Neural cell (in vitro differentiated cells): ENCODE measurements around the gene NDFIP2. TPM values are rescaled to one million over a fixed set of nuclear protein-coding genes. Genes with fewer than 3 reads are reported as not detected.

Experiments used
- H2AFZ ChIP-seq: fragments of 200-600, 300-800 bp; sonication (generic), shearing (Covaris generic); 2 replicates; pipeline ENCODE4 v1.6.0; 2014; ENCODE audit warnings: low read depth, mild to moderate bottlenecking, antibody characterized with exemption, low read length, moderate library complexity
- H3F3A ChIP-seq: fragments of 200-600 bp; shearing (Covaris generic); 2 replicates; pipeline ENCODE4 v1.6.1; 2016; ENCODE audit warnings: mild to moderate bottlenecking, moderate library complexity, mixed read lengths, antibody characterized with exemption, low read length; ENCODE audit not compliant: insufficient read depth, poor library complexity, severe bottlenecking
- H3K27ac ChIP-seq: fragments of 200-600, 300-800 bp; sonication (generic), shearing (Covaris generic); 2 replicates; pipeline ENCODE4 v1.5.1; 2014; ENCODE audit warnings: mild to moderate bottlenecking, low read length, moderate library complexity
- H3K27me3 ChIP-seq: fragments of 300-800, 200-600 bp; sonication (generic), shearing (Covaris generic); 2 replicates; pipeline ENCODE4 v1.6.0; 2014; ENCODE audit warnings: mild to moderate bottlenecking, low read depth, low read length, moderate library complexity; ENCODE audit not compliant: insufficient read depth
- H3K36me3 ChIP-seq: fragments of 300-800, 200-600 bp; sonication (generic), shearing (Covaris generic); 2 replicates; pipeline ENCODE4 v1.5.1; 2014; ENCODE audit warnings: mild to moderate bottlenecking, antibody characterized with exemption, low read length, moderate library complexity; ENCODE audit not compliant: insufficient read depth
- H3K4me2 ChIP-seq: fragments of 300-800, 200-600 bp; sonication (generic), shearing (Covaris generic); 2 replicates; pipeline ENCODE4 v1.6.0; 2014; ENCODE audit warnings: mild to moderate bottlenecking, low read length
- H3K4me3 ChIP-seq: fragments of 300-800, 200-600 bp; sonication (generic), shearing (Covaris generic); 2 replicates; pipeline ENCODE4 v1.5.1; 2014; ENCODE audit warnings: mild to moderate bottlenecking, low read length, moderate library complexity
- H3K79me2 ChIP-seq: fragments of 200-600 bp; shearing (Covaris generic); replicated peaks from 2 replicates; pipeline ENCODE4 v1.6.0; 2014; ENCODE audit warnings: mild to moderate bottlenecking, low read length, moderate library complexity; ENCODE audit not compliant: insufficient read depth
- H3K9ac ChIP-seq: fragments of 300-800, 200-600 bp; sonication (generic), shearing (Covaris generic); 2 replicates; pipeline ENCODE4 v1.6.1; 2016; ENCODE audit warnings: mild to moderate bottlenecking, low read length, mixed read lengths
- H3K9me2 ChIP-seq: fragments of 200-600 bp; shearing (Covaris generic); 2 replicates; pipeline ENCODE4 v1.6.1; 2016; ENCODE audit warnings: mild to moderate bottlenecking, low read length, mixed read lengths; ENCODE audit not compliant: insufficient read depth
- H3K9me3 ChIP-seq: fragments of 200-600, 300-800 bp; sonication (generic), shearing (Covaris generic); 2 replicates; pipeline ENCODE4 v1.6.1; 2016; ENCODE audit warnings: mild to moderate bottlenecking, mixed run types, low read length, moderate library complexity, mixed read lengths
- H4K20me1 ChIP-seq: fragments of 200-600 bp; shearing (Covaris generic); 2 replicates; pipeline ENCODE4 v1.6.1; 2016; ENCODE audit warnings: mild to moderate bottlenecking, mixed run types; ENCODE audit not compliant: insufficient read depth
- EP300 ChIP-seq: fragments of 450-650 bp; conservative IDR thresholded peaks from 2 replicates; pipeline ENCODE4 v1.6.1; 2014; ENCODE audit warnings: antibody characterized with exemption, mild to moderate bottlenecking, moderate library complexity; ENCODE audit not compliant: poor library complexity, severe bottlenecking
- EZH2 ChIP-seq: fragments of 200-600, 300-800 bp; shearing (Covaris generic), sonication (generic); IDR thresholded peaks from 2 replicates; pipeline ENCODE4 v1.6.1; 2014; ENCODE audit warnings: antibody characterized with exemption, low read length, borderline replicate concordance, mild to moderate bottlenecking; ENCODE audit not compliant: insufficient read depth, poor library complexity, severe bottlenecking
- MXI1 ChIP-seq: fragments of 450-650 bp; conservative IDR thresholded peaks from 2 replicates; pipeline ENCODE4 v1.6.1; 2014; ENCODE audit warnings: antibody characterized with exemption, mild to moderate bottlenecking; ENCODE audit not compliant: poor library complexity, severe bottlenecking
- POLR2AphosphoS5 ChIP-seq: IDR thresholded peaks from 2 replicates; pipeline ENCODE4 v1.6.1; 2012
- RAD21 ChIP-seq: fragments of 450-650 bp; conservative IDR thresholded peaks from 2 replicates; pipeline ENCODE4 v1.6.1; 2014; ENCODE audit warnings: antibody characterized with exemption, mild to moderate bottlenecking, moderate library complexity
- SMC3 ChIP-seq: fragments of 450-650 bp; conservative IDR thresholded peaks from 2 replicates; pipeline ENCODE4 v1.6.1; 2014; ENCODE audit warnings: antibody characterized with exemption, mild to moderate bottlenecking, moderate library complexity; ENCODE audit not compliant: poor library complexity
- TAF1 ChIP-seq: IDR thresholded peaks from 2 replicates; pipeline ENCODE4 v1.6.1; 2012; ENCODE audit warnings: low read depth
- polyA plus RNA-seq: library from polyadenylated mRNA; depleted of rRNA; stranded (reverse); fragments of >200 nt; gene quantifications from 2 replicates; pipeline ENCODE4 v1.2.3, GENCODE V29; 2014
- TF ChIP-seq, protein P1 (sequence below): IDR thresholded peaks from 2 replicates; pipeline ENCODE4 v1.6.1; 2012; ENCODE audit warnings: borderline replicate concordance
- TF ChIP-seq, protein P2 (sequence below): fragments of 450-650 bp; IDR thresholded peaks from 2 replicates; pipeline ENCODE4 v1.5.1; 2014; ENCODE audit warnings: antibody characterized with exemption, mild to moderate bottlenecking, moderate library complexity; ENCODE audit not compliant: poor library complexity, severe bottlenecking

NDFIP2 gene
- polyA plus RNA-seq, 1 donor from 2014 or later: 41.2 TPM

DNA sequence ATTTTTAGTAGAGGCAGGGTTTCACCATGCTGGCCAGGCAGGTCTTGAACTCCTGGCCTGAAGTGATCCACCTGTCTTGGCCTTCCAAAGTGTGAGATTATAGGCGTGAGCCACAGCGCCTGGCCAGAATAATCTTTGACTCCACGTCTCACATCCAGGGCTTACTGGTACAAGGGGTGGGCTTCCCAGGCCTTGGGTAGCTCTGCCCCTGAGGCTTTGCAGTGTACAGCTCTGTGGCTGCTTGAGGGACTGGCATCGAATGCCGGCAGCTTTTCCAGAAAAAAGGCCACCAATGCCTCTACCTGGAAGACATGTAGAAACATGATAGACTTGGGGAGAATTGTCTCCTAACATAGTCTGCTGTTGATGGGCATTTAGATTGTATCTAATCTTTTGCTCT lies 57.8 kb downstream of the NDFIP2 start:
- H3K4me3 ChIP-seq: no peak overlapping the region
- H3K9ac ChIP-seq: no peak overlapping the region
- no peaks in the 10 kb centered on the region for H3K9me3 ChIP-seq
- no peaks in the 10 kb centered on the region for H3K9me2 ChIP-seq
- H3K27ac ChIP-seq: no peak overlapping the region
- H3K36me3 ChIP-seq: no peaks in the 10 kb centered on the region
- no peaks in the 10 kb centered on the region for H3F3A ChIP-seq
- TF ChIP-seq SMC3 (no peak), EZH2 (no peak), TAF1 (no peak), POLR2AphosphoS5 (no peak), RAD21 (no peak), EP300 (no peak), MXI1 (no peak)
- TF ChIP-seq, protein P1, sequence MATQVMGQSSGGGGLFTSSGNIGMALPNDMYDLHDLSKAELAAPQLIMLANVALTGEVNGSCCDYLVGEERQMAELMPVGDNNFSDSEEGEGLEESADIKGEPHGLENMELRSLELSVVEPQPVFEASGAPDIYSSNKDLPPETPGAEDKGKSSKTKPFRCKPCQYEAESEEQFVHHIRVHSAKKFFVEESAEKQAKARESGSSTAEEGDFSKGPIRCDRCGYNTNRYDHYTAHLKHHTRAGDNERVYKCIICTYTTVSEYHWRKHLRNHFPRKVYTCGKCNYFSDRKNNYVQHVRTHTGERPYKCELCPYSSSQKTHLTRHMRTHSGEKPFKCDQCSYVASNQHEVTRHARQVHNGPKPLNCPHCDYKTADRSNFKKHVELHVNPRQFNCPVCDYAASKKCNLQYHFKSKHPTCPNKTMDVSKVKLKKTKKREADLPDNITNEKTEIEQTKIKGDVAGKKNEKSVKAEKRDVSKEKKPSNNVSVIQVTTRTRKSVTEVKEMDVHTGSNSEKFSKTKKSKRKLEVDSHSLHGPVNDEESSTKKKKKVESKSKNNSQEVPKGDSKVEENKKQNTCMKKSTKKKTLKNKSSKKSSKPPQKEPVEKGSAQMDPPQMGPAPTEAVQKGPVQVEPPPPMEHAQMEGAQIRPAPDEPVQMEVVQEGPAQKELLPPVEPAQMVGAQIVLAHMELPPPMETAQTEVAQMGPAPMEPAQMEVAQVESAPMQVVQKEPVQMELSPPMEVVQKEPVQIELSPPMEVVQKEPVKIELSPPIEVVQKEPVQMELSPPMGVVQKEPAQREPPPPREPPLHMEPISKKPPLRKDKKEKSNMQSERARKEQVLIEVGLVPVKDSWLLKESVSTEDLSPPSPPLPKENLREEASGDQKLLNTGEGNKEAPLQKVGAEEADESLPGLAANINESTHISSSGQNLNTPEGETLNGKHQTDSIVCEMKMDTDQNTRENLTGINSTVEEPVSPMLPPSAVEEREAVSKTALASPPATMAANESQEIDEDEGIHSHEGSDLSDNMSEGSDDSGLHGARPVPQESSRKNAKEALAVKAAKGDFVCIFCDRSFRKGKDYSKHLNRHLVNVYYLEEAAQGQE: no peak
- TF ChIP-seq, protein P2, sequence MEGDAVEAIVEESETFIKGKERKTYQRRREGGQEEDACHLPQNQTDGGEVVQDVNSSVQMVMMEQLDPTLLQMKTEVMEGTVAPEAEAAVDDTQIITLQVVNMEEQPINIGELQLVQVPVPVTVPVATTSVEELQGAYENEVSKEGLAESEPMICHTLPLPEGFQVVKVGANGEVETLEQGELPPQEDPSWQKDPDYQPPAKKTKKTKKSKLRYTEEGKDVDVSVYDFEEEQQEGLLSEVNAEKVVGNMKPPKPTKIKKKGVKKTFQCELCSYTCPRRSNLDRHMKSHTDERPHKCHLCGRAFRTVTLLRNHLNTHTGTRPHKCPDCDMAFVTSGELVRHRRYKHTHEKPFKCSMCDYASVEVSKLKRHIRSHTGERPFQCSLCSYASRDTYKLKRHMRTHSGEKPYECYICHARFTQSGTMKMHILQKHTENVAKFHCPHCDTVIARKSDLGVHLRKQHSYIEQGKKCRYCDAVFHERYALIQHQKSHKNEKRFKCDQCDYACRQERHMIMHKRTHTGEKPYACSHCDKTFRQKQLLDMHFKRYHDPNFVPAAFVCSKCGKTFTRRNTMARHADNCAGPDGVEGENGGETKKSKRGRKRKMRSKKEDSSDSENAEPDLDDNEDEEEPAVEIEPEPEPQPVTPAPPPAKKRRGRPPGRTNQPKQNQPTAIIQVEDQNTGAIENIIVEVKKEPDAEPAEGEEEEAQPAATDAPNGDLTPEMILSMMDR: no peak
- no peak overlapping the region for H3K4me2 ChIP-seq
- no peaks in the 10 kb centered on the region for H4K20me1 ChIP-seq
- H3K27me3 ChIP-seq: no peaks in the 10 kb centered on the region
- no peaks in the 10 kb centered on the region for H3K79me2 ChIP-seq
- H2AFZ ChIP-seq: no peak overlapping the region

DNA sequence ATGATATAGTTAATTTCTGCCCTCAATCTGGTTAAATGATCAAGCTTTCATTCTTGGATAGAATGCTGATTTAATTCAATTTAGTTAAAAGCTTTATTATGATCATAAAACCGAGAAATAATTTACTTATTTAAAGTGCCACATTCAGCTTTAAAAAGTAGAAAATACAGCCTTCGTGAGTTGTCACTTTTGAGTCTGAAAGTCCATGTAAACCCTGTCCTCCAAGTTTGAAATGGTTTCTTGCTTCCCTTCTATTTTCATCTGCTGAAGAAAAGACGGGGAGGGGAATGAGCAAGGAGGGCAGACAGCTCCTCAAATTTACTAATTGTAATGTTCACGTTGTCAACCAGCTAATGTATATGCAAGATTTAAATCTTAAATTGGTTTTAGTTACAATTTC lies 59.5 kb downstream of the NDFIP2 start:
- H3F3A ChIP-seq: no peaks in the 10 kb centered on the region
- H3K4me2 ChIP-seq: no peak overlapping the region
- no peaks in the 10 kb centered on the region for H3K27me3 ChIP-seq
- H3K27ac ChIP-seq: no peak overlapping the region
- H3K36me3 ChIP-seq: no peaks in the 10 kb centered on the region
- no peak overlapping the region for H3K9ac ChIP-seq
- no peaks in the 10 kb centered on the region for H3K9me3 ChIP-seq
- H3K79me2 ChIP-seq: no peaks in the 10 kb centered on the region
- H3K4me3 ChIP-seq: no peak overlapping the region
- H3K9me2 ChIP-seq: no peaks in the 10 kb centered on the region
- H2AFZ ChIP-seq: no peak overlapping the region
- H4K20me1 ChIP-seq: no peaks in the 10 kb centered on the region
- TF ChIP-seq SMC3 (no peak), EZH2 (no peak), MXI1 (no peak), EP300 (no peak), POLR2AphosphoS5 (no peak), TAF1 (no peak), RAD21 (no peak)
- TF ChIP-seq, protein P2: no peak
- TF ChIP-seq, protein P1: no peak
